Cardiac muscle cell (in vitro differentiated cells and primary cell): Measurements from ENCODE around the gene GPR156. TPM values are rescaled to one million over a fixed set of nuclear protein-coding genes. Genes with fewer than 3 reads are reported as not detected.

Experiments
- DNase-seq, 2 donors: peaks; one replicate each; pipeline versions ENCODE4 v3.0.0 to v3.0.0-alpha.2; 2010 to 2017; ENCODE audit warnings: low read depth in 1 of 2, low spot score in 1 of 2
- H3K27ac ChIP-seq: fragments of 200-600 bp; sonication (generic); 2 replicates; pipeline ENCODE4 v1.5.1; 2016
- H3K27me3 ChIP-seq: fragments of 200-600 bp; sonication (generic); 2 replicates; pipeline ENCODE4 v1.6.0; 2016; ENCODE audit warnings: control low read depth
- H3K36me3 ChIP-seq: fragments of 200-600 bp; sonication (generic); 2 replicates; pipeline ENCODE4 v1.5.1; 2016; ENCODE audit warnings: control low read depth
- H3K4me1 ChIP-seq: fragments of 200-600 bp; sonication (generic); 2 replicates; pipeline ENCODE4 v1.8.1; 2017; ENCODE audit warnings: low read depth, mild to moderate bottlenecking, mixed run types
- H3K4me3 ChIP-seq: fragments of 200-600 bp; sonication (generic); 2 replicates; pipeline ENCODE4 v1.5.1; 2016; ENCODE audit warnings: mild to moderate bottlenecking
- H3K9me3 ChIP-seq: fragments of 200-600 bp; sonication (generic); 2 replicates; pipeline ENCODE4 v1.5.1; 2017; ENCODE audit warnings: low read depth, mild to moderate bottlenecking, control low read depth
- CTCF ChIP-seq: IDR thresholded peaks from 2 replicates; pipeline ENCODE4 v1.5.1; 2012; ENCODE audit warnings: low read depth, mild to moderate bottlenecking, low read length
- polyA plus RNA-seq: library from polyadenylated mRNA; unstranded; fragments of >200 nt; fragmentation: Nextera tagmentation; extraction: Ambion mirVana; gene quantifications from 2 replicates; pipeline ENCODE4 v1.2.1, GENCODE V29; 2016
- total RNA-seq: library from RNA; depleted of rRNA; stranded (reverse); fragments of >200 nt; gene quantifications from 2 replicates; pipeline ENCODE4 v1.2.3, GENCODE V29; 2016

GPR156 gene
- total and polyA plus RNA-seq, 2 experiments from 2014 or later: 0.36 TPM; not detected in 1

- H3K36me3 ChIP-seq: no peaks in the 10 kb centered on the region
Observed at GRCh38 chr3:120168038-120168437, 117.0 kb downstream of the GPR156 start.

GRCh38 chr3:120167488-120167887, 117.5 kb downstream of the GPR156 start:
- no peak for TF ChIP-seq CTCF

More at GRCh38 chr3:120168038-120168437, 117.0 kb downstream of the GPR156 start:
- Histone ChIP-seq H3K4me1 (no peaks in the 10 kb centered on the region), H3K4me3 (no peak overlapping the region), H3K9me3 (no peaks in the 10 kb centered on the region), H3K27ac (no peak overlapping the region), H3K27me3 (no peaks in the 10 kb centered on the region)
- no peak for DNase-seq
- no peak for TF ChIP-seq CTCF

DNA sequence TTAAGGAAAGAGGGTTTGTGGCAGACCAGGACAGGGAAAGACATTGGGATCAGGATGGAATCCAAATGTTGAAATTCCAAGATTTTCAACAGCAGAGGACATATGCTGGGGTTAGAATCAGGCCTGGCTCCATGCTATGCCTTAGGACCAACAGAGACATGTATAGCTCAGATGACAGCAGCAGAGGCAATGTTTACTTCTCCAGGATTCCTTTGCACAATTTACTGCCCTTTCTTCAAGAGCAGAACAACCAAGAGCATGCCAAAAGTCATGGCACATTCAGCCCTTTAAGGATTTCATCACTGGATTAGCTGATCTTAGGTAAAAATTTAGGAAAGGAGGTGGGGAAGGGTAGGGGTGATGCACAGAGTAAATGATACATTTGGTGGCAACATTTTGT, 121.2 kb downstream of the GPR156 start:
- Histone ChIP-seq H3K27me3 (no peaks in the 10 kb centered on the region), H3K4me3 (no peak overlapping the region), H3K4me1 (no peaks in the 10 kb centered on the region), H3K36me3 (no peaks in the 10 kb centered on the region), H3K9me3 (no peaks in the 10 kb centered on the region), H3K27ac (no peak overlapping the region)
- no peak for DNase-seq
- no peak for TF ChIP-seq CTCF

More at GRCh38 chr3:120167488-120167887, 117.5 kb downstream of the GPR156 start:
- Histone ChIP-seq H3K4me3 (no peak overlapping the region), H3K36me3 (no peaks in the 10 kb centered on the region), H3K4me1 (no peaks in the 10 kb centered on the region), H3K9me3 (no peaks in the 10 kb centered on the region), H3K27me3 (no peaks in the 10 kb centered on the region), H3K27ac (no peak overlapping the region)
- DNase-seq: no peak

DNA sequence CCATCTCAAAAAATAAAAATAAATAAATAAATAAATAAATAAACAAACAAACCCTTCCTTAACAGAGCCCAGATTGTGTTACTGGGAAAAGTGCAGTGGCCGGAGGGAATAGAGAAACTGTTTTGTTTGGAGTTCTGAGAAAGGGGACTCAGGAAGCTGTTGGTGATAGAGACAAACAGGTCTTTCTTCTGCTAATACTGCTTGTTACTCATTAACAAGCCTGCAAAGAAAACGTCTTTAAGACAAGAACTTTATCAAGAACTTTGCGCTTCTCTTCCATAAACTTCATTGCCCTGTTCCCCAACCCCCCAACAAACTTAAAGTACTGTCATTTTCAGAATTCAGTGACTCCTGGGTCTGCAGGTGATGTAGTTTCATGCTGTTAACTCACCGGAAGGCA, 122.0 kb downstream of the GPR156 start:
- Histone ChIP-seq H3K27me3 (no peaks in the 10 kb centered on the region), H3K9me3 (no peaks in the 10 kb centered on the region), H3K36me3 (no peaks in the 10 kb centered on the region), H3K4me3 (no peak overlapping the region), H3K4me1 (no peaks in the 10 kb centered on the region), H3K27ac (no peak overlapping the region)
- no peak for DNase-seq
- no peak for TF ChIP-seq CTCF

DNA sequence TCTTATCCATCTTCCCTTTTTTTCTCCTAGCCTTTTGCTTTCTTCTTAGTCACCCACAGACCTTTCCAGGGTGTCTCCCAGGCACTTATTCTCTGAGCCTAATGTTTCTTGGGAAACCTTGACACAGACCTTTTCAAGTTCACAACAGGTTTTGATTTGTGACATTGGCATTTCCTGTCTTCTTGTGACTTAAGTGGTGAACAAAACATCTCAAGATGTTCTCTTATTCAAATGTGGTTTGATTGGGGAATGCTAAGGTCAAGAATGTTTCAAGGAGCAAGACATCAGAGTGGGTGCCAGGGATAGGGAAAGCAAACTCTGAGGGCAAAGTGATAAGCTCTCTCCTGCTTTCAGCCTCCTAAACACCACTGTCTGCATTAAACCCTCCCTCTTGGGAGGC, 122.6 kb downstream of the GPR156 start:
- no peak overlapping the region for H3K4me3 ChIP-seq
- no peak overlapping the region for H3K27ac ChIP-seq
- no peaks in the 10 kb centered on the region for H3K9me3 ChIP-seq
- peak in 1 of 2 donors; percentile 39 for DNase-seq
- H3K36me3 ChIP-seq: no peaks in the 10 kb centered on the region
- H3K4me1 ChIP-seq: no peaks in the 10 kb centered on the region
- TF ChIP-seq CTCF: no peak
- no peaks in the 10 kb centered on the region for H3K27me3 ChIP-seq

- DNase-seq: no peak
- Histone ChIP-seq H3K27me3 (no peaks in the 10 kb centered on the region), H3K9me3 (no peaks in the 10 kb centered on the region), H3K27ac (no peak overlapping the region), H3K4me3 (no peak overlapping the region), H3K4me1 (no peaks in the 10 kb centered on the region), H3K36me3 (no peaks in the 10 kb centered on the region)
- no peak for TF ChIP-seq CTCF
Observed at GRCh38 chr3:120161902-120162301, 123.1 kb downstream of the GPR156 start.
